GM18498 (cell line): Measurements from ENCODE around the gene NUDT7.
A peak's percentile ranks its signal among the peaks of the same experiment; 100 is the strongest.

Experiments
- ATAC-seq: cut with Tn5 transposase; IDR thresholded peaks from one replicate; pipeline ENCODE4 v1.9.1; 2021; ENCODE audit warnings: mild to moderate bottlenecking, moderate library complexity; ENCODE audit not compliant: unreplicated experiment

The NUDT7 gene

DNA sequence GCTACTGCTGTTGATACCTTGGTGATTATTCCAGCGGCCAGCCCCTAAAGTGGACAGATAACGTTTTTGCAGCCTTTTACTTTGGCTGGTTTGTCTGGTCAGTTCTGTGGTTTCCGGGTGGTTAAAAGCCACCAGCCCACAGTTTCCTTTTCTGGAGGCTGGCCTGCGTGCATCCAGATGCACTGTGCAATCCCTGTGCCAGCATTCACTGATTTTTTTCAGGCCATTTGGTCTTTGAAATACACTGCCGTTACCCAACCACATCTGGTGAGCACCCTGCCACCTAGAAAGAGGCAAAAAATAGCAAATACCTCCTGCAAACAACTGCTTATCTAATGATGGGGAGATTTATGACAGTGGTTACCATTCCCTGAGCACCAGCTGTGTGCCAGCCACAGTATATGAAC, 797 bp downstream of the NUDT7 start:
- ATAC-seq, result peak; percentile 12

DNA sequence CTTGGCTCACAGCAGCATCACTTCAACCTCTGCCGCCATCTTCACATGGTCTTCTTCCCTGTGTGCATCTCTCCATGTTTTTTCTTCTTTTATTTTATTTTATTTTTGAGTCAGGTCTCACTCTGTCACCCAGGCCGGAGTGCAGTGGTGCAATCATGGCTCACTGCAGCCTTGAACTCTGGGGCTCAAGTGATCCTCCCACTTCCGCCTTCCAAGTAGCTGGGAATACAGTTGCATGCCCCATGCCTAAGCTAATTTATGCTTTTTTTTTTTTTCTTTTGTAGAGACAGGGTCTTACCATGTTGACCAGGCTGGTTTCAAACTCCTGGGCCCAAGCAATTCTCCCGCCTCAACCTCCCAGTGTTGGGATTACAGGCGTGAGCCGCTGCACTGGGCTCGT, 1.9 kb downstream of the NUDT7 start:
- ATAC-seq, result no peak

- ATAC-seq, result no peak
Observed at GRCh38 chr16:77729951-77730350, 7.6 kb downstream of the NUDT7 start.

DNA sequence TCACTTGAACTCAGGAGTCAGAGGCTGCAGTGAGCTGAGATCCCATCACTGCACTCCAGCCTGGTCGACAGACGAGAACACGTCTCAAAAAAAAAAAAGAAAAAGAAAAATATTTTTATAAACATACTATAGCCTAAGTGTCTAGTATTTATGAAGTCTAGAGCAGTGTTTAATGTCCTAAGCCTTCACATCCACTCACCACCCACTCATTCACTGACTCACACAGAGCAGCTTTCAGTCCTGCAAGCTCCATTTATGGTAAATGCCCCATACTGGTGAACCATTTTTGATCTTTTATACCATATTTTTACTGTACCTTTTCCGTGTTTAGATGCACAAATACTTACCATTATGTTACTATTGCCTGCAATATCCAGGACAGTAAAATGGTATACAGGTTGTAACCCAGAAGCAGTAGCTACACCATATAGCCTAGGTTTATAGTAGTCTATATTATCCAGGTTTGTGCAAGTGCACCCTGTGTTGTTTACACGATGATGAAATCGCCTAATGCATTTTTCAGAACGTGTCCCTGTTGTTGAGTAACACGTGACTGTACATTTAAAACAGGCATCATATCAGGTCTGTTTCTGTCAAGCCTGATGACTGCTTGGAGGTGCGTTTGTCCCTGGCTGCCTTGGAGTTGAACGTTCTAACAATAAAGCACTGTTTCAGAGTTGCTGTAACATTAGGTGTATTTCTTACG, 10.1 kb downstream of the NUDT7 start:
- ATAC-seq, result no peak

DNA sequence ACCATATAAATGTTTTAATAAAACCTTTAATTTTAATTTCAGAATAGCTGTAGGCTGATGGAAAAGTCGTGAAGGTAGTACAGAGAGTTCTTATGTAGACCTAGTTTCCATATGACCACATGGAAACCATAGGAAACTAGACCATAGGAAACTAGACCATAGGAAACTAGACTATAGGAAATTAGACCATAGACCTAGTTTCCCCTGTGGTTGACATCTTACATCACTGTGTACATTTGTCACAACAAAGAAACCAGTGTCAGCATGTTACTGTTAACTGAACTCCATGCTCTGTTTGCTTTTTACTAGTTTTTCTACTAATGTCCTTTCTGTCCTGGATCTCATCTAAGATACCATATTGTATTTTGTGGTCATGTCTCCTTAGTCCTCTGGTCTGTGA, 14.6 kb downstream of the NUDT7 start:
- ATAC-seq, result peak; percentile 75

GRCh38 chr16:77738706-77739558, 16.6 kb downstream of the NUDT7 start:
- ATAC-seq, result no peak

DNA sequence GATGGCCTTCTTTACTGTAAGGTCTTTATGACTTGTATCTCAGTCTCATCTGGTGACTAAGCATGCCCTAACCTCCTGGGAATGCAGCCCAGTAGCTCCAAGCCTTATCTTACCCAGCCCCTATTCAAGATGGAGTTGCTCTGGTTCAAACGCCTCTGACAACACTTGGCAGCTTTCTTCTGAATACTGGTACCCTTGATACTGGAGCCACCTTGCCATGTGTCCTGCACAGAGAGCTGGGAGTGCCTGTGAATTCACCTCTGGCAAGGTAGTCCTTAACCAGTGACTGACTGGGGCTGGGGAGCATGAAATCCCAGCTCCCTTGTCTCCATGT, 17.2 kb downstream of the NUDT7 start:
- no peak for ATAC-seq

DNA sequence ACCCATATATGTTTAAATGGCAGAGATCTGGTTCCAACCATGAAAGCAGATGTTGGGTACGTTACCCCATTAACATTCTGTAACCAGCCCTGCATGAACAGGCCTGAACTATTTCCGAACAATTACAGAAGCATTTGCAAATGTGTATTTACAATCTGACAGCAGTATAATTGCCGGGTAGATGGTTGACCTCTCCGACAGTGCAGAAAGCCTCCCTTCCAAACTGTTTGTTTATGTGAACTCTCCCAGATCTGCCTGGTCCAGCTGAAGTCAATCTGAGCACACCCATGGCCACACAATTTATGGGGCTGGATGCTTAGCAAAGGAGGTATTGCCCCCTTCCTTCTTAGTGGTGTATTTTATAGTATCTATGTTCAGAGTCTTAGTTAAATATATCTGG, 21.8 kb downstream of the NUDT7 start:
- no peak for ATAC-seq

DNA sequence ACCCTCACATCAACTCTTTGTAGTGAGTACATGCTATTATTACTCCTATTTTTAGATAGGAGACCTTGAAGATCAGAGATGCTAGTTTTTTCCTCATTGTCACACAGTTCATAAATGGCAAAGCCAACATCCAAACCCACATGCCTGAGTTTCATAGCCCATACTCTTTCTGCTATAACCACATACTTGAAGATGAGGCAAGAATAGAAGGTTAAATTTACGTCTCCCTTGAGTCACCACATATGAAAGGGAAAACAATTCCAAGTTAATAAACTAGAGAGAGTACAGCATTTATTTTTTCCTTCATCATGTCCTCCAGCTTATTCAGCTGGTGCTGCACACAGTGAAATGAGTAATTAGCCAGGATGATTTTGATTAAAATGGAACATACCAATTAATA, 23.7 kb downstream of the NUDT7 start:
- ATAC-seq, result no peak

DNA sequence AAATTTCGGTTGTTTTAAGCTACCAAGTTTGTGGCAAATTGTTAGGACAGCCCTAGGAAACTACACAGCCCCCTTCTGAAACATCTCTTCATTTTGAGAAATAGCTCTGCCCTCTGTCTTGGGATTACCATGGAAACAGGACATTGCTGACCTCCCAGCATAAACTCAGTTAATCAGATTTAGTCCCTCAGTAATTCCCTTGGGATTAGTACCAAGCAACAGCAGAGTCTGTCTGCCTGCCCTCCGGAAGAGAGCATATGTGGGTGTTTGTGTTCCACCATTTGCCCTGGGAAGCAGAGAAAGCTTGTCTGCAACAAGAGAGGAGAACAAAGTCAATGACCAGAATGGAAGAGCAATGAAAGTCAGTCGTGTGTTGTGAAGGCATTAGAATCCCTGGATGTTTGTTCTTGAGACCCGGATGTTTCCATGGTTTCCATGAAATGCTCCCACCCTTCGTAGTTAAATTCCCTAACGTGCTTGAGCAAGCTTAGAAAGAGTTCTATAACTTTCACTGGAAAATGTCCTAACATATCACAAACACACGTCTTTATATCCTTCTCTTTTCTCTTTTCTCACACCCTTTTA, 26.2 kb downstream of the NUDT7 start:
- no peak for ATAC-seq

GRCh38 chr16:77749415-77749814, 27.1 kb downstream of the NUDT7 start:
- no peak for ATAC-seq

DNA sequence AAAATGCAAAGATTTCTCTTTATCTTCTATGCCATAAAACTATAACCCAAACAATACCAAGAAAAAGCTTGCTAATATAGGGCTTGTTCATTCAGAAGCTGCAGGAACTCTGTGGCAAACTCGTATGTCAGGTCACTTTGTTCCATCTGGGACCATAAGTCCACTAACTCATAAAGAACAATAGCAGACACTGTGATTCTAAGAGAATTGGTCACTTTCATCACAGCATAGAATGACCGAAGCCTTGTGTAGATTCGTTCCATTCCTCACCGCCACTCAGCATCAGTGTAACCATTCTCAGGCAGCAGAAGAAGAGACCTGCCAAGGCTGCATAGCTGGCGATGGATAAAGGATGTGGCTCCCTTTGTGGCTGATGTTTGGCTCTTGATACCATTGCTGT, 35.7 kb downstream of the NUDT7 start:
- ATAC-seq, result no peak

- ATAC-seq, result no peak
Observed at GRCh38 chr16:77758508-77758907, 36.2 kb downstream of the NUDT7 start.

- ATAC-seq, result no peak
Observed at GRCh38 chr16:77759201-77759600, 36.9 kb downstream of the NUDT7 start.

- ATAC-seq, result no peak
Observed at GRCh38 chr16:77759821-77760220, 37.5 kb downstream of the NUDT7 start.

- ATAC-seq, result no peak
Observed at GRCh38 chr16:77760800-77761199, 38.5 kb downstream of the NUDT7 start.

DNA sequence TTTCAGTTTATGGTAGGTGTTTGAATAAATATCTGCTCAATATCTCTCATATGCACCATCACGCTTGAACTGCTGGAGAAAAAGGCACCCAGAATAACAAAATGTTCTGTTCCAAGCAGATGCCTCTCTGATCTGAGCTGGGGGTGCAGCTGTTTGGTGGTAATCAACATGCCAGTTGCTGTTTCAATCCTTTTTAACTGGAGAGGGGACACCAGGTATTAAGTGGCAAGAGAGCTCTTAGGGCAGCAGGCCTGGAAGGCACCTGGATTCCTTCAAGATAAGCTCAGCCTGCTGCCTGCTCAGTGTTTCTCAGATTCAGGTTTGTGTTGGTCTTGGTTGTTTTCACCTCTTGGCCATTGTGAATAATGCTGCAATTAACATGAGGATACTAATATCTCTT, 38.9 kb downstream of the NUDT7 start:
- no peak for ATAC-seq

DNA sequence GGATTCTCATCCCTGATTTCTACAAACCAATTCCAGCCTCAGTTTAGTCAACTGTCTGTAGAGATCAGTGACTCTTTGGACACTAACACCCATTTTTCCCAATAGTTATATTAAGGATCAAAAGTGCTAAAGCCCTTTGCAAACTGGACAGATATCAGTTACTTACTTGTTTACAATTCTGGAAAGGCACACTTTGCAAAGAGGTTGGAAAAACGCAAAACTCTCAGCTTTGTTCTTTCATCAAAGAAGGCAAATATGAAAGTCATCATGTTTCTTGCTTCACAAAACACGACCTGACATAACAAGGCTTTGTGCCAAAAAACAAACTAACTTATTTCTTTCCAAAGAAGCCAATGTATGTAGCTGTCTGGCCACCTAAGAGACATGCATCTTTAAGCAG, 39.9 kb downstream of the NUDT7 start:
- ATAC-seq, result no peak

DNA sequence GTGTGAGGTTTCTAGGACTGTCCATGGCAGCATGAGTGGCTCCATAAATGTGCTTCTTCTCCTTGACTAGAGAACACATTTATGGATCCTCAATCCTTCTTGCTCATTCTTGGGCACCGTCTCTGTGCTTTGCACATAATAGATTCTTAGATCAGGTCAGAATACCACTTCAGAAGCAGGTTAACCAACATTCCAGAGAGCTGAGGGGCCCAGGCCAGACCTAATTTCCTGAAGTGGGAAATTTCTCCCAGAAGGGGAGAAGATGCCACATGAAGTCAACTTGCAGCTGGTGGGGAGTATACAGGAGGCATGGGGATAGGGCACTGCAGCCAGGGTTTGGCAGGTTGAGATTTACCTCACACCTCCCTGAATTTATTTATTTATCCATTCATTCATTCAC, 41.7 kb downstream of the NUDT7 start:
- no peak for ATAC-seq

DNA sequence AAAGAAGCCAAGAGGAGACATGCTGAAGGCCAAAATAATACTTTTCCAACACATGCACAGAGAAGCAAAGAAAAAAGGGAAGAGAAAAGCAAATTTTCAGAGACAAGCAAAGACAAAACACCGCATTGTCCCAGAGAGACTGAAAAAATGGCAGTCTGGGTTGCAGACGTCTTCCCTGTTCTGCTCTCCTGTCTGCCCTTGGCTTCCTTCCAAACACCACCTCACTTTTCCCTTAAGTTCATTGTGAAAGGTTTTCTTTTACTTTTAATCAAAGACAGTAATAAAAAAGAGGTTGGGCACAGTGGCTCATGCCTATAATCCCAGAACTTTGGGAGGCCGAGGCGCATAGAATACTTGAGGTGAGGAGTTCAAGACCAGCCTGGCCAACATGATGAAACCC, 44.9 kb downstream of the NUDT7 start:
- ATAC-seq, result no peak

DNA sequence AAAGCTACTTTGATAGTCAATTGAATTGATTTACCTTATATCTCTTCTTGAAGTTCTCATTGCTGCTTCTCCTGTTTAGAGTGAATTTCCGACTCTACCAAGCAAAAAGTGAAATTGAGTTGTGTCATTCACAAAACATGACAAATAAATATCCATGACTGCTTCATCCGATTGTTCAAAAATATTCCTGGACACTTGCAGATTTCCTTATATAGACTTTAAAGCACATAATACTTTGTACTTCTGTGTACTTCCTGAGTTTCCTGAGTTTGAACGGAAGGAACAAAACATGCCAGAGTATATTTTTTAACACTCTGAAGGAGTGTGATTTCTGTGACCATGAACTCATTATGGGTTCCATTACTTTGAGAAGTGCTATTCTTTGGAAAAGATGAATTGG, 45.5 kb downstream of the NUDT7 start:
- no peak for ATAC-seq
